Kidney glomerular epithelial cell (primary cell): ENCODE data around the gene LRRC70.

ENCODE experiments used
- DNase-seq: peaks from one replicate; lab custom pipeline; 2025; lab: John Stamatoyannopoulos, UW

The LRRC70 gene

DNA sequence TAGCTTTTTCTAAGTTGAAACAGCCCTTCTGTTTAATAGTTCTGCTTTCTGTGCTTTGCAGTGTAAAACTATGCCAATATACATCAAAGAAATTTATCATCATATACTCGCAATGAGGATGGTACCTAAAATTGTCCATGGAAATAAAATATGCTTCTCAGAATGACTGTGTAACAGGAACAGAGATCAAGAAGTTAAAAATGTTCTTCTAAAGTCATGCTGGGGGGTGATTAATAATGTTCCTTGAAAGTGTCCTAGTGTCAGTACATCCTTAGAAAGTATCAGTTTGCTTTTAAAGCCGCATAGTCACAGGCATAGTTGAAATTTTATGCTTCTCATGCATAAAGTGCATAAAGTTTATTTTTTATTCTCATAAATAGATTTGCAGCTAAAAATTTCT, 4.0 kb upstream of the LRRC70 start:
- DNase-seq, result no peak

GRCh38 chr5:62575066-62575465, 3.6 kb upstream of the LRRC70 start:
- DNase-seq, result no peak

- DNase-seq, result no peak
Observed at GRCh38 chr5:62575489-62575888, 3.1 kb upstream of the LRRC70 start.

- DNase-seq, result no peak
Observed at GRCh38 chr5:62576570-62577170, 1.9 kb upstream of the LRRC70 start.

DNA sequence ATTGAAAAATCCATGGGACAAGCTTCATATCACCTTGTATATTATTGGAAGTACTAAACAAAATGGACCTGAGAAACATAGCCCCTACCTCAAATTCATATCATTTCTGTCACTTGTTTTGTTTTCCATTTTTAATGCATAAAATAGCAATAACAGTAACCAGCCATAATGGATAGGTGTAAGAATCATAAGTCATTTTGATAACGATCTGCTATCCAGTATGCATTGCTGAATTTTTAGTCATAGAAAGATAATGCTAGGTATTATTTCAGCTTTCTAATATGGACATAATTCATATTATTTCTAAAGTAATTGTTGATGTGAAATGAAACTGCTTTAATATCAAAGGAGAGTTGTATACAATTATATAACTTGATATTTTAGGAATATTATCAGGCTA, 1.1 kb upstream of the LRRC70 start:
- DNase-seq, result no peak

- DNase-seq, result no peak
Observed at GRCh38 chr5:62579761-62580160, 1.1 kb downstream of the LRRC70 start.

GRCh38 chr5:62581836-62582597, 3.4 kb downstream of the LRRC70 start:
- DNase-seq, result no peak

DNA sequence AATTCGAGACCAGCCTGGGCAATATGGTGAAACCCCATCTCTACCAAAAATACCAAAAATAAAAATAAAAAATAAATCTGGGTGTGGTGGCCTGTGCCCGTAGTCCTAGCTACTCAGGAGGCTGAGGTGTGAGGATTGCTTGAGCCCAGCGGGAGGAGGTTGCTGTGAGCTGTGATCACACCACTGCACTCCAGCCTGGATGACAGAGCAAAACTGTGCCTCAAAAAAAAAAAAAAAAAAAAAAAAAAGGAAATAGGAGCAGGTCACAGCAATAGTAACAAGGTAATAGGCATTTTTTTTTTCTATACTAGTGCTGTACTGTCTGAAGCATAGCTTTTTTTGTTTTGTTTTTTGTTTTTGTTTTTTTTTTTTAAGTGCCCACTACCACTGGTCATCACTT, 5.8 kb downstream of the LRRC70 start:
- no peak for DNase-seq

DNA sequence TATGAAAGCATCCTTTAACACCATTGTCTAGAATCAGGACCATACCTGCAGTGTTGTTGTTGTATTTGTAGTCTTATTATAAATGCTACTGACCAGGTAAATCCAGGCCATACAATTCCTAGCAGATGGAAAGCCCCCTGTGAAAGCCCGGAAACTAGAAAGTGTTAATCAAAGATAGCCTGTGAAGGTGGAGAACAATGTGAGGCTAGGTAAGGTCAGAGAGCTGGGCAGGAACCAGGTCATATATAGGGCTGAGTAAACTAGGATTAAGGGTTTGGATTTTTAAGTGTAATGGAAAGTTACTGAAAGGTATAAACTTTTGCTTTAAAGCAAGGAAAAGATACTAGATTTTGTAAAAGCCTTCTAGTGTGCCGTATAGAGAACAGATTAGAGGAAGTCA, 6.7 kb downstream of the LRRC70 start:
- DNase-seq, result no peak

DNA sequence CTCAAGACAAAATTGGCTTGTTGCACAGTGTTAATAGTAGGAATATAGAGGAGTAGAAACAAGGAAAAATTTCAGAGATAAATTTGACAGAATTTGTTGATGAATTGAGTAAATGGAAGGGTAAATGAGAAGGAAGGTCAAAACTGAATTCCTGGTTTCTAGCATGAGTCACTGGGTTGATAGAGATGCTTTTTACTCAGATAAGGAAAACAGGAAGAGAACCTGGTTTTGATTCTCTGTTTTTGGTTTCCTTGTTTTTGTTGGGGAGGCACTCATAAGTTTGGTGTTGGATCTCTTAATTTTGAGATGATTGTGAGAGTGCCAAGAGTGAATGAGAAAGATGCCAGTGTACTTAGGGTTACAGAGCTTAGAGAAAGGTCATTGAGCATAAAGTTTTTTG, 7.1 kb downstream of the LRRC70 start:
- no peak for DNase-seq

DNA sequence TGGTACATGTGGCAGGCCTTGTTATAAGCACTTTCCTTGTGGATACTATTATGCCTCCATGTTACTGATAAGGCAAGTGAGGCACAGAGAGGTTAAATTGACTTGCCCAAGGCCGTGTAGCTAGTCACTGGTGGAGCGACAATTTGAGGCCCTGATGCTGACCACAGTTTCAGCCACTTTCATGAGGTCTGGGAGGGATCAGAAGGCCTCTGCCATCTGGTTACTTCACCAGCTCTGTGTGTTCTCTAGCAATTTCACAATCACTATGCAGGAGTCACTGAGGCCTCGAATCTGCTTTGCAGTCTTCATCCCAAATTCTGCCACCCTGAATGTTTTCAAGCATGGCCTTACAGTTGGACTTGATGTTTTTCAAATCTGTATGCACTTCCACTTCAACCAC, 9.1 kb downstream of the LRRC70 start:
- DNase-seq, result no peak

DNA sequence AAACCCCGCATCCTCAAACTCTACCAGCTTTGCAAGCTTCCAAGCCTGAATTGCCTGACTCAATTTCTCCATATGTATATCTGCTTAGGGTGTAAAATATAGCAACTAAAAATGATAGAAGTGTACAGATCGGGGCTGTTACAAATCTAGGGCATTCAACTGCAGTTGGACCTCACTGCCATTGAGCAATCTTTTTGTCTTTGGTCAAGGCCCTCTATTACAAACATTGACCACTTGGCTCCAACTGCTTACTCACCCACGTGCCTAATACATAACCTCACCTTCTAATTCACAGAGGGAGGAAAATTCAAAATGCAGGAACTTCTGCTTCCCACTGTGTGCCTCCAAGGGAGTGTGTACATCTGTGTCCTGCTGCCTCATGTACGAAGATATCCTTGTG, 10.0 kb downstream of the LRRC70 start:
- no peak for DNase-seq

GRCh38 chr5:62589504-62589903, 10.9 kb downstream of the LRRC70 start:
- no peak for DNase-seq

DNA sequence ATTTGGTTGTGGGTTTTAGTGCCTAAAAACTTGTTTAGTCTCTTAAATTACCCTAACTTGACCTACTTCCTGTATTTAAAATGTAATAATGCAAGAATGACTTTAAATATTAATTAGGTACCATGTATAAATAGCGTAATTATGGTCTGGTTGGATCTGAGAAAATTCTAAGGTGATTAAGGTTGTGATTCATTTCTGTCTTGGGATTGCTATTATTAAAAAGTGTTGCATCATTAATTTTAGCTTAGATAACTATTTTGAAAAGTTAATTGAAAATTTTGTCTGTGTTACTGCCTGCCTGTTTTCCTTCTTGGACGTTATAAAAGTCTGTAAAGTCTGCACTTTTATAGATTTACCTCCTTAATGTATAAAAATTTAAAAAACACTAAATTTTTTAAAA, 11.8 kb downstream of the LRRC70 start:
- DNase-seq, result no peak

- no peak for DNase-seq
Observed at GRCh38 chr5:62592558-62592957, 13.9 kb downstream of the LRRC70 start.

GRCh38 chr5:62593331-62593730, 14.7 kb downstream of the LRRC70 start:
- DNase-seq, result no peak

- DNase-seq, result no peak
Observed at GRCh38 chr5:62594364-62594984, 15.9 kb downstream of the LRRC70 start.

DNA sequence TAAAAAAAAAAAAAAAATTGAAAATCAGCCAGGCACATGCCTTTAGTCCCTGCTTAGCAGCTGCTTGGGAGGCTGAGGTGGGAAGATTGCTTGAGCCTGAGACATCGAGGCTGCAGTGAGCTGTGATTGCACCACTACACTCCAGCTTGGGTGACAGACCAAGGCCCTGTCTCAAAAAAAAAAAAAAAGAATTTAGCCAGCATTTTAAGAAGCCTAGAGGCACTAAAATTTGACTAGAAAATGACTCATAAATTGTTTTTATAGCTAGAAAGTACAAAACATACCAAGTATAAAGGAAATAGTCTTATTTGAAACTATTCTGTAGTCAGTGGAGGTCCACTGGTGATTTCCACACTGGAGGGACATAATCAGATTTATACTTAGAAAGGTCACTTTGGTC, 17.5 kb downstream of the LRRC70 start:
- DNase-seq, result no peak

DNA sequence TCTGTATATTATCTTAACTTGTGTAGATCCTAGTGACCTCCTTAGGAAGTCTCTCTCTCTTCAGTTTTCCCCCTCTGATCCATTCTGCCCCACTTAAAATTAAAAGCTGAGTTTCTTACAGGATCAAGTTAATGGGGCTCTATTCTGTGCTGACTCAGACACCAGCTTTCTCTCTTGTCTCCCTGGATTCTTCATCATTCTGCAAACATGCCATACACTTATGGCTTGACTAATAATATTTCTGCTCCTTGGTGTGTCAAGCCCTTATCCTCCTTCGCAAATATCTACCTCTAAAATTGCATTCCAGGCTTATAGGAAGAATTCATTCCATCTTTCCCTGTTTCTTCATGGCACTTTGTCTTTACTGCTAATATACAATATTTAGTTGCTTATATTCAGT, 18.1 kb downstream of the LRRC70 start:
- DNase-seq, result no peak

DNA sequence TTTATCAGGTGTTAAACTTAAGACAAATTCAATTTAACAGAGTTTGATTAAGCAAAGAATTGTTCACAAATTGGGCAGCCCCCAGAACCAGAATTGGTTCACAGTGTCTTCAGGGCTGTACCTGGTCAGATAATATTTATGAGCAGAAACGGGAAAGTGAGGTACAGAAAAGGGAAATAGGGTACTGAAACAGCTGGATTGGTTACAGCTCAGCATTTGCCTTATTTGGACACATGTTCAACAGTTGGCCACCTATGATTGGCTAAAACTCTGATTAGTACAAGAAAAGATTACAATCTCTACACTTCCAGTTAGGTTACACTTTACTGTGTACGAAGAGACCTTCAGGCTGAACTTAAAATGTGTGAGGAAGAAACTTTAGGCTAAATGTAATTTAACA, 18.7 kb downstream of the LRRC70 start:
- DNase-seq, result no peak

DNA sequence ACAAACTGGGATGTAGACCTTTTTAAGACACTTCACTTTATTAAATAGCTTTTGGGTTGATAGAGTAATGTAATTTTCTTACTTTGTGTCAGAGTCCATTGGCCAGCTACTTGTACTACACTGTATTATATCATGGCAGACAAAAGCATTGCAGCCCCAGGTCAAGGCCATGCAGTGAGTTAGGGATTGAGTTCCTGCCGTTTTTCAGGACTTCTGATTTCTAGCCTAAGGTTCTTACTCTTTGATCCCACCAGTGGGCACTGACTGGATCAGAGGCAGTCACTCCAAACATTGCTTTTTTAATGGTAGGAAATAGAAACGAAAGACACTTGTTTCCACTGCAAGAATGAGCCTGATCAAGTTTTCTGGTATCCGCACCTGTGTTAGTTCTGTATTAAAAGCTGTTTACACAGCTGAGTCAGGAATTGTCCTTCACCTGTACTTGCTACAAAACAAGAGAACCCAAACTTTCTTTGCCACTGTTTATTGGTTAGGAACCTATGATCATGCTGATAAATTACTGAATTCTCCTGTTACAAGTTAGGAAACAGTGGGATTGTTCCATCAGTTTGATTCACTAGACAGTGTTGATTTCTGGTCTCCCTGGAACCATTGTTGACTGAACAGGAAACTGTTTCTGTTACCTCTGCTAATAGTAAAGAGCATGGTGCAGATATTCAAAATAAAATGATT, 22.1 kb downstream of the LRRC70 start:
- no peak for DNase-seq

- DNase-seq, result no peak
Observed at GRCh38 chr5:62603934-62604333, 25.3 kb downstream of the LRRC70 start.

- DNase-seq, result no peak
Observed at GRCh38 chr5:62605638-62606037, 27.0 kb downstream of the LRRC70 start.
